ENCODE data around the gene SMU1. TPM values are rescaled to one million over a fixed set of nuclear protein-coding genes. Genes with fewer than 3 reads are reported as not detected.

The SMU1 gene
- total and polyA plus RNA-seq, 2 of the 13 experiments (the other 11 are each of a cell fraction or from before 2014, with no cell fraction given), result 12.9 to 36.6 TPM

GRCh38 chr9:33117306-33117705 is 40.8 kb upstream of the SMU1 start:
- H3K4me1 ChIP-seq (ENCODE audit: insufficient read depth, low read length), result no peaks in the 10 kb centered on the region
- WGBS (ENCODE audit: low lambda C conversion rate), result 79% methylated on average over 1 of the region's 1 CpG
- no peaks in the 10 kb centered on the region for H4K20me1 ChIP-seq (ENCODE audit: insufficient read depth, low read length)
- no peak overlapping the region for H3K9ac ChIP-seq (ENCODE audit: insufficient read depth, low read depth, low read length)
- H3K36me3 ChIP-seq (replicated peaks in 1 of 2; ENCODE audit: control insufficient read depth in 1 of 2, insufficient read depth in 2 of 2, low read length in 2 of 2), result peaks cover 23 to 50% of the 10 kb centered on the region in 2 experiments
- no peak overlapping the region for H3K4me2 ChIP-seq (ENCODE audit: low read depth, low read length)
- no peak for ATAC-seq
- TF ChIP-seq YEATS2 (CRISPR knock-in tag; IDR thresholded peaks at IDR 0.05; ENCODE audit: borderline replicate concordance) (no peak), ZNF609 (CRISPR knock-in tag; IDR thresholded peaks at IDR 0.05; ENCODE audit: borderline replicate concordance) (no peak), MAZ (IDR thresholded peaks at IDR 0.05; ENCODE audit: borderline replicate concordance, low read depth, low read length) (no peak), MAZ (CRISPR knock-in tag; IDR thresholded peaks at IDR 0.05; ENCODE audit: low read depth) (no peak), FOXP1 (IDR thresholded peaks at IDR 0.05) (no peak), FOXP1 (CRISPR knock-in tag; IDR thresholded peaks at IDR 0.05) (no peak), MED1 (CRISPR knock-in tag; IDR thresholded peaks at IDR 0.05) (no peak), ZMYM3 (CRISPR knock-in tag; IDR thresholded peaks at IDR 0.05) (no peak), MBD4 (IDR thresholded peaks at IDR 0.05; ENCODE audit: borderline replicate concordance, low read length) (no peak), ZBTB43 (CRISPR knock-in tag; conservative IDR thresholded peaks at IDR 0.05) (no peak), ZFYVE20 (CRISPR knock-in tag; IDR thresholded peaks at IDR 0.05; ENCODE audit: borderline replicate concordance, low read depth) (no peak)
- no TSS peak for BruUV-seq (replicated peaks)
- no peak for DNase-seq (ENCODE audit: low spot score)
- H3K27ac ChIP-seq (ENCODE audit: extremely low read length, insufficient read depth, low read length), result no peak overlapping the region
- H3K9me3 ChIP-seq (ENCODE audit: low read length), result no peaks in the 10 kb centered on the region
- no peaks in the 10 kb centered on the region for H3K27me3 ChIP-seq (ENCODE audit: control insufficient read depth in 1 of 2, insufficient read depth in 2 of 2, low read length in 2 of 2)
- ChIA-PET POLR2A (no interaction called here), CTCF (ENCODE audit: low intra/inter-chr PET ratio, low total read pairs) (no interaction called here)
- no peaks in the 10 kb centered on the region for H3K79me2 ChIP-seq (ENCODE audit: insufficient read depth, low read length)
- intact Hi-C loops (cut with micrococcal nuclease; ENCODE audit: unreplicated experiment), result no loop called here
- FAIRE-seq, result no peak
- H2AFZ ChIP-seq (ENCODE audit: low read length), result no peak overlapping the region
- H3K4me3 ChIP-seq (replicated peaks in 1 of 3; ENCODE audit: insufficient read depth in 1 of 3, low read depth in 2 of 3, low read length in 3 of 3), result no peak overlapping the region
- in situ Hi-C loops (cut with HindIII; ENCODE audit: extremely low pct_ligation_motif_present, low pct_unique_long_range_greater_than_20kb), result no loop called here
